NCI-H82 treated with DMSO at 0.1 percent for 48 hours (cell line): Measurements from ENCODE around the gene CDKN1C.
"Not testable (repeated sequence)": the region's sequence is repeated elsewhere in the genome, so short reads cannot be mapped to it uniquely, and the experiment has no call there.

Experiments used
- DNase-seq: peaks from one replicate; lab custom pipeline; 2025; ENCODE audit not compliant: unreplicated experiment; lab: John Stamatoyannopoulos, UW

The CDKN1C gene

DNA sequence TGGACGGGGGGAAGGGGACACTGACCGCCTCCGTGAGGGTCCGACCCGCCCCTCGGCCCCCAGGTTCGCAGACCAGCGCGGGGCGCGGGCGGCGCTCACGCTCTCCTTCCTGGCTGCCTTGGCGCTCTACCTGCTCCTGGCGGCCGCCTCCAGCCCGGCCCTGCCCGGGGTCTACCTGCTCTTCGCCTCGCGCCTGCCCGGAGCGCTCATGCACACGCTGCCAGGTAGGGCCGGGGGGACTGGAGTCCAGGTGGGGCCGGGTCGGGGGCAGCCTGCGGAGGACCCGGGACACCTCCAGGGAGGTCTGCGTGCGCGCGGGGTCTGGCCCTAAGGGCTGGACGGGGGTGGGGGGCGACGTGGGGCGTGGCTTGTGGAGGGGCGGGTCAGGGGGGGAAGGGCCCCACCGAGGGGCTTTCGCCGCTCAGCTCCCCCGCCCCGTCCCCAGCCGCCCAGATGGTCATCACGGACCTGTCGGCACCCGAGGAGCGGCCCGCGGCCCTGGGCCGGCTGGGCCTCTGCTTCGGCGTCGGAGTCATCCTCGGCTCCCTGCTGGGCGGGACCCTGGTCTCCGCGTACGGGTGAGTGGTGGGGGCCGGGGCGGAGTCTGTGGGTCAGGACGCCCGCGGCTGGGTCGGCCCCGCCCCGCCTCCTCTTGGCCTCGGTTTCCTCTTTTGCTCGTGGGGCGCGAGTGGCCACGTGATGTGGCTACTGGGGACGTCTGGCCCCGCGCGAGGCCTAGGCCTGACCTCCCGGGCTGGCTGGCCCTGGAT lies 23.7 kb upstream of the CDKN1C start:
- DNase-seq = no peak

DNA sequence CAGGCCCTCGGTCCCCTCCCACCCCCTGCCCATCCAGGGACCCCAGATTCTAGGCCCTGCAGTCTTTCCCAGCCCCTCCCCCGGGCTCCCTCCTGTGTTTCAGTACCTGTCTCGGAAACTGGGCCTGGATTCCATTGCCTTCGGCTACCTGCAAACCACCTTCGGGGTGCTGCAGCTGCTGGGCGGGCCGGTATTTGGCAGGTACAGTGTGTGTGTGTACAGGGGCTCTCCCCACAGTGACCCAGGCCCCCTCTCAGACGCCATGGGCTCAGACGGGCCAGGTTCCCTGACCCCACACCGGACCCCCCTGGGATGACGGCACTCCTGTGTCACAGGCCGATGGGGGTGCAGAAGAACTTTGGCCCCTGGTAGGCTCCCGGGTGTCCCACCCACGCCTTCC lies 22.6 kb upstream of the CDKN1C start:
- no peak for DNase-seq

DNA sequence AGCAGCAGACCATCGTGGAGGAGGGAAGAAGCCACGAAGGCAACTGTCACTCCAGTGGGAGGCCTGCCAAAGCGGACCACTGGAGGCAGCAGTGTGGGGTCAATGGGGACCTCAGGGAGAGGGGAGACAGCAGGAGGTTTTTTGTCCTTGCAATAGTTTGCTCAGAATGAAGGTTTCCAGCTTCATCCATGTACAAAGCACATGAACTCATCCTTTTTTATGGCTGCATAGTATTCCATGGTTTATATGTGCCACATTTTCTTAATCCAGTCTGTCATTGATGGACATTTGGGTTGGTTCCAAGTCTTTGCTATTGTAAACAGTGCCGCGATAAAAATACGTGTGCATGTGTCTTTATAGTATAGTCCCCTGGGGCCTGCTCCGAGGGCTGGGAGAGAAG lies 19.7 kb upstream of the CDKN1C start:
- not testable (repeated sequence) for DNase-seq

DNA sequence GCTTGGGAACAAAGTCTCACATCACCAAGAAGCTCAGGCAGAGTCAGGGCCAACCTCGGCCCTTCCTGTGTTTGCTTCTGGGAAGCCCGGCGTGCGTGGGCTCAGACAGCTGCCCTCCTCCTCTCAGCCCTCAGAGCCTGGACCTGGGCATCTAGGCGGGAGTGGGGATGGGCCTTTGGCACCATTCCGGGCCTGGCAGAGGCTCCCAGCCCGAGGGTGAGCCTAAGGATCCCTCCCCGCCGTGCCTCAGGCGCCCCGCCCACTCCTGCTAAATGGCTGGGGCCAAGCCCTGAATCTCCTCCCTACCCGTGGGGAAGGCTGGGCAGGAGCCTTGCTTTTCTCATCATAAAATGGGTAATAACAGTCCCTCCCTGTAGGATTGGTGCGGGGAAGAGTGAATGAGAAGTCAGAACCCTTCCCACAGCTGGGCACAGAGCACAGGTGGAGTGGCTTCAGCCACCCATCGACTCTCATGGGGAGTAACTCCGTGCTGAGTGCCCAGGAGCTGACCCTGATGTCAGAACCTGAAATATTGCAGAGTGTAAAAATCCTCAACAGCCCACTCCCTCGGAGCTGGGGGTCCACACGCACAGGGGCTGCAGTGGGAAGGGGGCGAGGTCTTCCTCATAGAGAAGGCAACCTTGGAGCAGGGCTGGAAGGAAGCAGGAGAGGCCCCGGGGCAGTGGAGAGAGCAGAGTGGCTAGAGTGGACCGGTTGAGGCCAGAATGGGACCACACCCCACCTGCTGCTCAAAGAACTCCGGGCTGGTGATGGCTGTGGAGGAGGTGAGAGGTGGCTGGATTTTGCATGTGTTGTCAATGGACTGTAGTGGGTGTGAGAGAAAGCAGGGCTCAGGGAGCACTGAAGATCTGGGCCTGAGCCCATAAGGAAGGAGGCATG lies 18.8 kb upstream of the CDKN1C start:
- no peak for DNase-seq

DNA sequence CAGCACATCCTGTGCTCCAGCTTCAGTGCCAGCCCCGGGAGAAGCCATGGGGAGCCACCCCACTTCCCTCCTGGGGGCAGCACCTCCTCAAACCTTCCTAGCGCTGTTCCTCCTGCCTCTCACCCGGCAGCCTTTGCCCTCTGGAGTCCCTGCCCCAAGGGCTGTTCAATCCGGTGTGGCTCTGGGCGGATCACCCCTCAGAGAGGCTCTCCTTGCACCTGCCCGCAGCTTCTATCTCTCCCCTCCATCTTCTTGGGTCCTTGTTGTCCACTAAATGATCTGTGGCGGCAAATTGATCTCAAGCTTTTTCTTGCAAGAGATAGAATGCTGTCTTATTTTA lies 18.1 kb upstream of the CDKN1C start:
- no peak for DNase-seq

DNA sequence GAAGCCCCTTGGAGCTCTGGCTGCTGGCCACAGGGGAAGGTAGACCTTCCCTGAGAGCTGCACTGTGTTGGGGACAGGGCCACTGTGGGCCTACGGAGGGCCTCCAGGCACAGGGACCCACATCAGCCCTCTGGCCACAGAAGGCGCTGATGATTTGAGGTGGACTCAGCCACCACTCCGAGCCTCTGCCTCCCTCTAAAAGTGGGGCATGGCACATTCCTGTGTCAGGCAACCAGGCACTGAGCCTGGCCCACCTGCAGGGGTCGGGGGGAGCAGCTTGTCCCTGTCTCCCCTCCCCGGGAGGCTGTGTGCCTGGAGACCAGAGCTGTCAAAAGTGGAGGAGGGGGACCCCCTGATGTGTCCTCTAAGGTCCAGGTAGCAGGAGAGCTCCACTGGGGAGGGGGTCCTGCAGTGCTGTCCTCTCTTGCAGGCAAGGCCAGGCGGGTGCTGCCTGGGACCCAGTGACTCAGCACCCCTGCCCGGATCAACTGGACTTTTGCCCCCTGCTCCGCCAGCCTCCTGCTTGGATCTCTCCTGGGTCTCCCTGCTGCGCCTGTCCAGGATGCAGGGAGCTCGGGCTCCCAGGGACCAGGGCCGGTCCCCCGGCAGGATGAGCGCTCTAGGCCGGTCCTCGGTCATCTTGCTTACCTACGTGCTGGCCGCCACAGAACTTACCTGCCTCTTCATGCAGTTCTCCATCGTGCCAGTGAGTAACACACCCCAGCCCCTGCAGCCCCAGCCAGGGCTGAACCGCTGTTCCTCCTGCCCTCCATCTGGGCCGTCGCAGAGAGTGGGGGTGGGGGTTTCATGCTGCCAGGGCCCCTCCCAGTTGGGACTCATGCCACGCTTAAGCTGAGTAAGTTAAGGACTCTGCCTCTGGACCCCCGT lies 17.5 kb upstream of the CDKN1C start:
- DNase-seq = no peak

DNA sequence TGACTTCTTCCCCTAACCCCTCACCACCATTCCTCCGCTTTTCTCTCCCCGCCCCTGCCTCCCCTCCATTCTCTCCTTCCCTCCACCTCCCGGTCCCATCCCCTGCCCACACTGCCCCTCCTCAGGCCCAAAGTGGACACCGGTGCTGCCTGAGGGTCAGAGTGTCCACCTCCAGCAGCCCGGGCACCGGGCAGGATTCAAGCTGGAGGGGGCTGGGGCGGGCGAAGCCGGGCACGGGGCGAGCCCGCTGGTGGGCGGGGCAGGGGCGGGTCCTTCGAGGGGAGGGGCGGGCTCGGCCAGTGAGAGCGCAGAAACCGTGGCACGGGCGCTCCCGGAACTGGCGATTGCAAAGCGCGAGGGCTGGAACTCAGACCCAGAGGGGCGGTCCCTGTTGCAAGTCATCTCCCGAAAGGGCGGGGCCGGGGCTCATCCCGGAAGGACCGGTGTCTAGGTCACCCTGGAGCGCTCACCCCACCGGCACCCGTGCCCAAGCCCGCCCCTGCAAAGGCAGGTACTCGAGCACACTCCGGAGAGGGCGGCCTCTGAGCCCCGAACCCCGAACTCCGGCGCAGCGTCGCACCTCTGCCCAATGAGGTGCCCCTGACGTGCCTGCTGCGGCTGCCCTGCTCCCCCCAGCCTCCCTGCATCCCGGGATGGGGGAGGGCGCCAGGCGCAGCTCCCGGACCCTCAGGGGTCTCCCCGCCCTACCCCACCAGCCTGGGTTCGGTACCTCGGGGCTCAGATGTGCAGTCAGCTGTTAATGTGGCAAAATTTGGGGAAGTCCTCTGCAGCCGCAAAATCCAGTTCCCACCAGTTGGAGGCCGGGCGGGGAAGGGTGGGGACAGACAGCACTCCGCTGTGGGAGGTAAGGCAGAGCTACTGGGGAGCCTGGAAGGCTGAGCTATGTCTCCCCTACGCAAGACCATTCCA lies 16.5 kb upstream of the CDKN1C start:
- DNase-seq = peak; percentile 47

DNA sequence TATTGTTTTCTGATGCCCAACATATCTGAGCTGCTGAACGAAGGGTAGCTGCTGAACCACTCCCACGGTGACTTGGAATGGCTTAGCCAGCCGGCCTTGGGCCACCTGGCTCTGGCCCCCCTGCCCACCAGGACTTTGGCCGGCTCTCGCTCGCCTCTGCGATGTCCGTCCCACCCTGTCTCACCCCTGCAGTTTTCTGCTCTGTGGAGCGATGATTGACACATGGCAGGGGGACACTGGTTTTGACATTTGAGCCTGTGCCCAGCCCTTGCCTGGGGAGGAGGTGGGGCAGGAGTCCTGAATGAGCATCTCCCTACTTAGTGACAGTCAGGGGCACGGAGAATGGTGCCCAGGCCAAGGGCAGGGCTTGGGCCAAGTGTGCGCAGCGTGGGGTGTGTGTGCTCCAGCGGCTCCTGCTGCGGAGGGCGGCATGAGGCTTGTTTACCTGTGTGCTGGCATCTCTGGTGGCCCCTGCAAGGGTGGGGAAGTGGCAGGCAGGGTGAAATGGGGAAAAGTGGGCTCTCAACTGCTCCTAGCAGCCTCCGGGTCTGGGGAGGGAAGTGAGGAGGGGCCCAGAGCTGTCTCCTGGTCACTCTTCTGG lies 15.7 kb upstream of the CDKN1C start:
- no peak for DNase-seq

DNA sequence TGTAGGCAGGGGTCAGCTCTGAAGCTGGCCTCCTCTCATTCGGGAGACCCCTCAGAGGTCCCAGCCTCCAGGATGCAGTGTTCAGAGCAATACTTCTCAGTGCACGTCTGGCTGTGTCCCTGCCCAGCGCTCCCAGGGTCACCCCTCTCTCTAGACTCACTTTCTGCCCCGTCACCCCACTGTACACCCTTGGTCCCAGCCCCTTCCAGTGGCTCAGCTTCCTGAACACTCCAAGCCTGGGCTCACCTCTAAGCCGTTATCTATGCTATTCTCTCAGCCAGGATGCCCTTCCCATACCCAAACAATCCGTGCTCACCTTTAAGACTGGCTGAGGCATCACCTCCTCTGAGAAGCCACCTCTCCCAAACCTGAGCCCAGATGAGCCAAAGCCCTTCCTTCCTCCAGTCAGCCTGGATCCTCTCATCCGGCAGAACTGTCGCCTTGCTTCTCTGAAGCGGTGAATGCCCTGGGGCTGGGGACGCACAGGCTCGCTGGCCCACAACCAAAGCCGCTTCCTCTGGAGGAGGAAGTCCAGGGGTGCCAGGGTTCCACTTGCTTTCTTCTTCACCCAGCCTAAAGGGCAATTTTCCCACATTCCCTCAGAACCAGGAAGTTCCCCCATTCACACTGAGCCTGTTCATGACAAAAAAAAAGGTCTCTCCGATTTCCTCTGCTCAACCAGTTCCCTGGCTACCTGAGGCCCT lies 13.7 kb upstream of the CDKN1C start:
- no peak for DNase-seq

DNA sequence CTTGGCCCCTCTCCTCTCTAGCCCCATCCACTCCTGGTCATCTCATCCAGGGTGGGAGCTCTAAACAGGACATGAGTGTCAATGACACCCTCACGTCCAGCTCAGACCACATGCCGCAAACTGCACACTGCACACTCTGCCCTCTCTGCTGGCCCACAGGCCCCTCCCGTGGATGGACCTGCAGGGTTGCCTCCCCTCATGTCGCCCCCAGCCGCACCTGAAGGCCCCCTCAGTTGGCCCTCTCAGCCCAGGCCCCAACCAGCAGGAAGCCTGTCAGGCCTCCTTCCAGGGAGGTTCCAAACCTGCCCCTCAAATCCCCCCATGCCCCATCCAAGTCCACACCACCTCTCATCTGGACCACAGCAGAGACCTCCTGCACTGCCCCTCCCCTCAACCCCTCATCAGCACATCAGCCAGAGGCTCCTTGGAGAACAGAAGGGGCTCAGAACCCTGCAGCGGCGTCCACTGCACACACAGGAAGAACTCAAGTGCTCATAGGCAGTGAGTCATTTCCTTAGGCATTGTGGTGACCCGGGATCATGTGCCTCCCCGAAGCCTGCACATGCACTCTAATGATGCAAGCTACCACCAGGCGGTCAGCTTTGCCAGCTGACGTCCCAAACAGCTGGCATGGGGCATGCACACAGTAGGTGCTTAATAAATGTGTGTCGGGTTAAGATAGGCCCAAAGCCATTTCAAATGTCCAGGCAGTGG lies 12.9 kb upstream of the CDKN1C start:
- no peak for DNase-seq

DNA sequence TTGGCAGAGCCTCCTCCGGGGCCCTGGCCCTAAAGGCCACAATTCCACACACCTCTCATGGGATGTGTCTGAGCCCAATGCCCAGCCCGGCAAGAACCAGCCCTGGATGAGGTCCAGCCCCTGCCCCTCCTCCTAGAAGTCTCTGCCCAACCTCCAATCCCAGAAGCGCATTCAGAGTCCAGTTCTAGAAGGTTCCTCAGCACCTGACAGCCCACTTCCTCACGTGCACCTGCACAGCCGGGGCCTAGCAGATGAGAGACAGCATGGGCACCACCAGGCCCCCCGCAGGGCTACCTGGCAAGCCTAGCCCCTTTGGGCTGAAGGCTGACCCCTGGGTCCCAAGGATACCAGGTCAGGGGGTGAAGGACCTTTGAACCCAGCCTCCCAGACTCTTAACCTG lies 11.5 kb upstream of the CDKN1C start:
- DNase-seq = no peak

DNA sequence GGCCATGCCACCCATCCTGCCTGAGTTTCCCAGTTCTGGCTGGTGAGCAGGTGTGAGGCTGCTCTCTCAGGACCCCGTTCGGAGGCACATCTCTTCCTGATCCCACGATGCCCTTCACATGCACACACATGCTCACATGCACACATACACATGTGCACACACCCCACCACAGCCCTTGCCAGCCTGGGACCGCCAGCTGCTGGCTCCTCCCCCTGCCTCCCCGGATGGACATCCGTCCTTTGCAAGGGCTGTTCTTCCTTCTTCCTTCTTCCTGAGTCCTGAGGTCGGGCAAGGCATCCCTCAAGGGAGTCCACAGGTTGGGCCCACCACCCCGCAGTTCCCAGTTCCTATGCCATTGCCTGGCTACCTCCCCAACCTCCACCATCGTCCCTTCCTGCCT lies 10.5 kb upstream of the CDKN1C start:
- no peak for DNase-seq

DNA sequence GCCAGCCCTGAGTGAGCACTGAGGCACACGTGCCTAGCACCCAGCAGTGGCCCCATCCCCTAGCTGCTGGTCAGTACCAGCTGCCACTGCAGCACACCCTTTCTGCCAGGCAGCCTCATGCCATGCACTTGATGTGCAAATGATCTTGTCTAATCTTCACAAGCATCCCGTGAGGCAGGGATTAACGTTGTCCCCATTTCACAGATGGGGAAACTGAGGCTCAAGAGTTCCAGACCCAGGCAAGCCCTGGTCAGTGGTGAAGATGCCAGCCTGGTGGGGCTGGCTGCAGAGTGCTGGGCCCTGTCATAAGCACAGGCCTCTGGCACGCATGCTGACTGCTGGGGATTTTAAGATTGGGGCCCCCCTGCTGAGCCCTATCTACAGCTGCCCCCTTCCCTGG lies 8.4 kb upstream of the CDKN1C start:
- DNase-seq = no peak

DNA sequence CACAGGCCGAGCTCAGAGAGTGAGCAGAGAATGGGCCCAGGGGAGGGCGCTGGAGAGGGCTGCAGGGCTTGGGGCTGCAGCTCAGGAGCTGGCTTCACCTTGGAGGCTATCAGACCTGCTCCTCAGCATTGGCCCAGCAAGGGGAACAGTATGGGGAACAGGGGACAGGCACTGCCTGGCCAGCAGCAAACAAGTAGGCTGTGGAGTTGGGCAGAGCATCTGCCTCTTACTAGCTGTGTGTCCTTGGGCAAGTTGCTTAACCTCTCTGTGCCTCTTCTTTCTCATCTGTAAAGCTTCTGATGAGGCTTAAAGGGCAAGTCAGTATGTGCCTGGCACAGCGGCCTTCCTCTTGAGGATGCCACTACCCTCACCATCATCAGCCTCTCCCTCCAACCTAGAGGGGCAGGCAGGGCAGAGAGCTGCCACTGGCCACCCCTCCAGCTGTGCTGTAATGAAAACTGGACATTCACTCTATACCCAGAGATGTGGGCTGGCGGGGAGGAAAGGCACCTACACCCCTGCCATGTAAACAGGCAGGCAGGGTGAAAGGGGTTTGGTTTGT lies 7.5 kb upstream of the CDKN1C start:
- DNase-seq = no peak

DNA sequence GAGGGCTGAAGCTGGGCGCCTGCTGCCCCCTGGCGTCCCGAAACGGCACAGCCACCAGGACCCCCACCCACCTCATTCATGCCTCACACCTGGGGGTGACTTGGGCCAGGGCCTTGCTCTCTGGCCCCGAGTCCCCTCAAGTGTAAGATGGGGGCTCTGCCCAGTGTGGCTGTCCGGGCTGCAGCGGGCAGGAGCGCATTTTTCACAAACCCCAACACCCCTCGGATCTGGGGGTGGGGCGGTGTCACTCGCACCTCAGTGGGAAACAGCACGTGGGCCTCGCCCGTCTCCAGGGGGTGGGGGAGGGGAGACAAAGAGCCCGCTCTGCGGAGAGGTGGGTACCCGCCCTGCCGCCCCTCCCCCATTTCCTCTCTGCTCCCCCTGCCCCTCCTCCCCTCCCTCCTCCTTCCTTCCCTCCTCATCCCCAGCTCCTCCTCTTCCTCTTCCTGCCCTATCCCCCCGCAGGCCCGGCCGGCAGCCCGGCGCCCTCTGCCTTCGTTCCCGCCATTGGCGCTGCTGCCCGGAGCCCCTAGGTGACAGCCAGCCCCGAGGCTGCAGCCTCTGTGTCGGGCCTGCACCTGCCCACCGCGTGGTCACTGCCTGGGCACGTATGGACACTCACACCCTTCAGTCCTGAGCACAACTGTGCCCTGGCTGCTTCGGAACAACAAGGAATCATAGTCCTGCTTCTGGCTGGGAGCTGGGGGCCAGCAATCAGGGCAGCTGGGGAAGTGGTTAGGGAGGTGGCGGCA lies 6.8 kb upstream of the CDKN1C start:
- DNase-seq = peak; percentile 1

DNA sequence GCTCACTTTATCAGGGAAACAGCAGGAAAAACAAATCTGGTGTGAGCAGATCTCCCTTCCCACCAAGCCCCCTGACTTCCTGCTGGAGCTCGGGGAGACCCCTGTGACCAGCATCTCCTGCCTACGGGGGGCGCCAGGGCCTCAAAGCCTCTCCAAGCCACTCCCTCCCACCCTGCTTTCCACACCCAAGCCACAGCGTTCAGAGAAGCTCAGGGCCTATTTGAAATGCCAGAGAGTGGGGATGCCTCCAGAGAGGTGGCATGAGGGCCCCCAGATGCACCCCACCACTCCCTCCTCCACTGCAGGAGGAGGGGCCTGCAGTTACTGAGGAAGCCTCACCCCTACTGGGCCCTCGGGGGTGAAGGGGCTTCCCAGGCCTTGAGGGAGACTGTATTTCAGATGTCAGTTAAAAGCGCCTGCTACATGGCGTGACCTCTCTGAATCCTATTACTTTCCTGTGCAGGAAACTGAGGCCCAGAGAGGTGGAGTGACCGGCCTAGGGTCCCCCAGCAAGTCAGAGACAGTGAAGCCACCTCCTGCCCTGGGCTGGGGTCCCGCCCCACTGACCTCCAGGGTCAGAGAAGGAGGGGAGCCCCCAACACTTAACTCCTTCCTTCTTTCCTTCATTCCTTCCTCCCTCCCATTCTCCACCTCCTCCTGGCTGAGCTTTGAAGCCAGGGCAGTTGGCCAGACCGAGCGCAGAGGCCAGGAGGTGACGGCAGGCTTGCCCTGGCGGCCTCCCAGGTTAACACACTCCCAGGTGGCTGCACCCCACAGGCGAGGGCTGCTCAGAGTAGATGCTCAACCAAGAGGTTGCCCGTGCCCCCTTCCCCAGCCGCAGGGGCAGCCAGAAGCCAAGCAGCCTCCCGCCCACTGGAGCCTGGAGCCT lies 6.0 kb upstream of the CDKN1C start:
- DNase-seq = no peak
